Kidney epithelial cell (primary cell): ENCODE measurements around the gene HTR1A. TPM values are rescaled to one million over a fixed set of nuclear protein-coding genes. Genes with fewer than 3 reads are reported as not detected.

Experiments used
- DNase-seq: peaks from one replicate; pipeline ENCODE4 v3.0.0-alpha.2; 2010; ENCODE audit warnings: low read depth
- H3K27me3 ChIP-seq: 2 replicates; pipeline ENCODE4 v1.6.0; 2011; ENCODE audit warnings: low read length; ENCODE audit not compliant: control insufficient read depth, insufficient read depth
- H3K36me3 ChIP-seq: 2 replicates; pipeline ENCODE4 v1.5.1; 2011; ENCODE audit warnings: low read length; ENCODE audit not compliant: control insufficient read depth, insufficient read depth
- H3K4me3 ChIP-seq: 2 replicates; pipeline ENCODE4 v1.5.1; 2011; ENCODE audit warnings: low read depth, mild to moderate bottlenecking, control low read depth, low read length
- total RNA-seq: library from RNA; depleted of rRNA; stranded (reverse); fragments of >200 nt; gene quantifications from 2 replicates; pipeline ENCODE4 v1.2.3, GENCODE V29; 2015
- TF ChIP-seq, protein P1 (sequence below): IDR thresholded peaks from 2 replicates; pipeline ENCODE4 v1.5.1; 2011; ENCODE audit warnings: mild to moderate bottlenecking, moderate library complexity, low read length, control low read depth, inconsistent platforms; ENCODE audit not compliant: insufficient read depth, poor library complexity, severe bottlenecking

Gene HTR1A
- total RNA-seq, 1 donor from 2014 or later = not detected

- DNase-seq = no peak
- Histone ChIP-seq H3K36me3 (no peaks in the 10 kb centered on the region), H3K4me3 (no peak overlapping the region), H3K27me3 (no peaks in the 10 kb centered on the region)
- TF ChIP-seq, protein P1, sequence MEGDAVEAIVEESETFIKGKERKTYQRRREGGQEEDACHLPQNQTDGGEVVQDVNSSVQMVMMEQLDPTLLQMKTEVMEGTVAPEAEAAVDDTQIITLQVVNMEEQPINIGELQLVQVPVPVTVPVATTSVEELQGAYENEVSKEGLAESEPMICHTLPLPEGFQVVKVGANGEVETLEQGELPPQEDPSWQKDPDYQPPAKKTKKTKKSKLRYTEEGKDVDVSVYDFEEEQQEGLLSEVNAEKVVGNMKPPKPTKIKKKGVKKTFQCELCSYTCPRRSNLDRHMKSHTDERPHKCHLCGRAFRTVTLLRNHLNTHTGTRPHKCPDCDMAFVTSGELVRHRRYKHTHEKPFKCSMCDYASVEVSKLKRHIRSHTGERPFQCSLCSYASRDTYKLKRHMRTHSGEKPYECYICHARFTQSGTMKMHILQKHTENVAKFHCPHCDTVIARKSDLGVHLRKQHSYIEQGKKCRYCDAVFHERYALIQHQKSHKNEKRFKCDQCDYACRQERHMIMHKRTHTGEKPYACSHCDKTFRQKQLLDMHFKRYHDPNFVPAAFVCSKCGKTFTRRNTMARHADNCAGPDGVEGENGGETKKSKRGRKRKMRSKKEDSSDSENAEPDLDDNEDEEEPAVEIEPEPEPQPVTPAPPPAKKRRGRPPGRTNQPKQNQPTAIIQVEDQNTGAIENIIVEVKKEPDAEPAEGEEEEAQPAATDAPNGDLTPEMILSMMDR = no peak
Measured at GRCh38 chr5:63923914-63924313, 38.3 kb downstream of the HTR1A start.

GRCh38 chr5:63919763-63920478 lies 42.3 kb downstream of the HTR1A start:
- DNase-seq = no peak
- Histone ChIP-seq H3K4me3 (no peak overlapping the region), H3K27me3 (no peaks in the 10 kb centered on the region), H3K36me3 (no peaks in the 10 kb centered on the region)
- TF ChIP-seq, protein P1 = no peak

DNA sequence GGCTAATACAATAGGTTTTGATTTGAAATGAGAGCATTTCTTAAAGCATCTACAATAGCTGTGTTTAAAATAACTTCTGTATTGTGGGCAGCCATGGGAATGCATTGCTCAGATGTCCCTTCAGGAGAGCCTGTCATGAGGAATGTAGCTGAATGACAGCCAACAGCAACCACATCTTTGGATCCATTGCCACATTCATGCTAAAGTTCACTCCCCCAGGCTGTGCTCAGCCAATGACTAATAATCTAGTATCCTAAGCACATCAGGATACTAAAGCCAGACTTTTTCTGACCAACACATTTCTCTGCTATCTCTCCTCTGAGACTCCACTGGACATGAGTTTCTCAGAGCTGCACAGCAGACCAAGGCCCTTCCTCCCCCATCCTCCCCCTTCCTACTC lies 45.5 kb downstream of the HTR1A start:
- H3K27me3 ChIP-seq = no peaks in the 10 kb centered on the region
- no peak for DNase-seq
- TF ChIP-seq, protein P1 = no peak

DNA sequence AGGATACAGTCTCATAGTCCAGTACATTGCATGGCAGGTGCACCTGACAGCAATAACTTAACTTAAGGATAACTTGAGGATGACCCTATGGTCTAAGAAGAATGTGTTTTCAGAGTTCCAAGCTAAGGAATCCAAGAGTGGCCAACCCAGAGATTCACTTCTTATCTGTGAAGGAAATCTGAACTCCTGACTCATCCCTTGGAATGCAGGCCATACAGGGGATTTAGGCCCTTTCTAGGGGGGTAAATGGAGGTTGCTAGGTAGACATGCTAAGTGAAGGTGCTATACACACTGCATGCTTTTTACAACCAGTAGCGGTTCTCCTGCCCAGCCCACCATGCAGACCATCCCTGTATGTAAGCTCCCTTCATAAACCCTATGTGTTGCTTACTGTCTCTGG lies 50.4 kb downstream of the HTR1A start:
- H3K27me3 ChIP-seq = no peaks in the 10 kb centered on the region
- H3K36me3 ChIP-seq = no peaks in the 10 kb centered on the region
- TF ChIP-seq, protein P1 = no peak
- DNase-seq = no peak
- H3K4me3 ChIP-seq = no peak overlapping the region

More for the DNA sequence above, 45.5 kb downstream of the HTR1A start:
- Histone ChIP-seq H3K4me3 (no peak overlapping the region), H3K36me3 (no peaks in the 10 kb centered on the region)

Other genes starting within 250 kb of the HTR1A start
- gene RNF180, start 203.4 kb upstream of the HTR1A start, total RNA-seq = 11.5 and 16.3 TPM in 2 replicates